Liver (tissue), 9 donors: ENCODE data around the gene FLAD1. TPM values are rescaled to one million over a fixed set of nuclear protein-coding genes. Genes with fewer than 3 reads are reported as not detected.

Experiments used
- DNase-seq: peaks from one replicate; pipeline ENCODE4 v3.0.0-alpha.2; 2017; ENCODE audit warnings: low spot score
- H3K27ac ChIP-seq, 2 donors: one replicate each; pipeline ENCODE4 v1.7.0; 2013; ENCODE audit warnings: inconsistent platforms in 2 of 2, low read length in 2 of 2, control low read depth in 1 of 2, low read depth in 1 of 2, mild to moderate bottlenecking in 1 of 2
- H3K27me3 ChIP-seq, 4 donors: one replicate each; pipeline versions ENCODE4 v1.6.1 to v1.7.0; 2013; ENCODE audit warnings: low read length in 3 of 4, inconsistent platforms in 1 of 4, mild to moderate bottlenecking in 1 of 4, moderate library complexity in 1 of 4; ENCODE audit not compliant: control insufficient read depth in 4 of 4, insufficient read depth in 4 of 4
- H3K36me3 ChIP-seq, 4 donors: one replicate each; pipeline versions ENCODE4 v1.6.1 to v1.7.0; 2013; ENCODE audit warnings: low read length in 3 of 4, mild to moderate bottlenecking in 3 of 4, low read depth in 1 of 4, moderate library complexity in 1 of 4; ENCODE audit not compliant: control insufficient read depth in 4 of 4, insufficient read depth in 3 of 4
- H3K4me1 ChIP-seq, 4 donors: one replicate each; pipeline versions ENCODE4 v1.6.1 to v1.7.0; 2013; ENCODE audit warnings: low read length in 3 of 4, mild to moderate bottlenecking in 3 of 4, moderate library complexity in 1 of 4; ENCODE audit not compliant: control insufficient read depth in 4 of 4, insufficient read depth in 4 of 4
- H3K4me3 ChIP-seq, 3 donors: one replicate each; pipeline versions ENCODE4 v1.6.1 to v1.7.0; 2013; ENCODE audit warnings: low read length in 3 of 3, control low read depth in 1 of 3, low read depth in 1 of 3, mild to moderate bottlenecking in 1 of 3
- H3K9ac ChIP-seq, 2 donors: one replicate each; pipeline ENCODE4 v1.7.0; 2013; ENCODE audit warnings: low read length in 2 of 2, mild to moderate bottlenecking in 2 of 2, moderate library complexity in 2 of 2, control low read depth in 1 of 2, low read depth in 1 of 2
- H3K9me3 ChIP-seq, 4 donors: one replicate each; pipeline versions ENCODE4 v1.6.1 to v1.7.0; 2013; ENCODE audit warnings: low read length in 3 of 4; ENCODE audit not compliant: control insufficient read depth in 4 of 4
- CTCF ChIP-seq: fragments of 150-350 bp; IDR thresholded peaks from 2 replicates; pipeline ENCODE4 v1.5.1; 2017; ENCODE audit warnings: improper control_type of control experiment, low read depth, low read length; ENCODE audit not compliant: missing input control
- EGR1 ChIP-seq, 2 donors: IDR thresholded peaks; 2 replicates each; pipeline ENCODE4 v1.6.1; 2016 to 2018; ENCODE audit warnings: antibody characterized with exemption in 2 of 2, low read depth in 2 of 2
- FOXA2 ChIP-seq: IDR thresholded peaks from 2 replicates; pipeline ENCODE4 v1.6.1; 2016; ENCODE audit warnings: antibody characterized with exemption
- GABPA ChIP-seq, 2 donors: IDR thresholded peaks in 1 of 2; conservative IDR thresholded peaks in 1 of 2; 2 replicates each; pipeline ENCODE4 v1.6.1; 2016; ENCODE audit warnings: antibody characterized with exemption in 2 of 2, mild to moderate bottlenecking in 1 of 2, moderate library complexity in 1 of 2
- HNF4A ChIP-seq, 2 donors: conservative IDR thresholded peaks; 2 replicates each; pipeline ENCODE4 v1.6.1; 2016; ENCODE audit warnings: antibody characterized with exemption in 2 of 2, mild to moderate bottlenecking in 2 of 2
- MAX ChIP-seq: IDR thresholded peaks from 2 replicates; pipeline ENCODE4 v1.6.1; 2016; ENCODE audit warnings: antibody characterized with exemption
- NR2F2 ChIP-seq: IDR thresholded peaks from 2 replicates; pipeline ENCODE4 v1.6.1; 2016; ENCODE audit warnings: antibody characterized with exemption
- RAD21 ChIP-seq, 2 donors: IDR thresholded peaks; 2 replicates each; pipeline ENCODE4 v1.6.1; 2016; ENCODE audit warnings: antibody characterized with exemption in 2 of 2, mild to moderate bottlenecking in 2 of 2
- REST ChIP-seq: IDR thresholded peaks from 2 replicates; pipeline ENCODE4 v1.6.1; 2016; ENCODE audit warnings: antibody characterized with exemption, mild to moderate bottlenecking
- RXRA ChIP-seq, 2 donors: IDR thresholded peaks; 2 replicates each; pipeline ENCODE4 v1.6.1; 2017 to 2018; ENCODE audit warnings: antibody characterized with exemption in 2 of 2, mild to moderate bottlenecking in 1 of 2
- SP1 ChIP-seq: IDR thresholded peaks from 2 replicates; pipeline ENCODE4 v1.6.1; 2018; ENCODE audit warnings: antibody characterized with exemption, mild to moderate bottlenecking
- YY1 ChIP-seq: IDR thresholded peaks from 2 replicates; pipeline ENCODE4 v1.6.1; 2016; ENCODE audit warnings: antibody characterized with exemption, mild to moderate bottlenecking
- WGBS: extraction: QIAGEN DNeasy Blood & Tissue Kit; methylation state at CpG from one replicate; pipeline ENCODE4 v1.1.7; 2013; 5-methylcytosine and 5-hydroxymethylcytosine counted together
- polyA plus RNA-seq, 2 donors: library from polyadenylated mRNA; stranded (reverse) in 1 of 2; unstranded in 1 of 2; fragments of 200-250 nt in 1 of 2; fragments of >200 nt in 1 of 2; fragmentation: Nextera tagmentation in 1 of 2; extraction: Ambion mirVana in 1 of 2; gene quantifications; one replicate each; pipeline versions ENCODE4 v1.2.1 to v1.2.3, GENCODE V29; 2013 to 2015
- total RNA-seq, 2 donors: library from RNA; depleted of rRNA; stranded (reverse); fragments of >200 nt; gene quantifications; one replicate each; pipeline ENCODE4 v1.2.3, GENCODE V29; 2014
- donor health status: healthy.
- donor health status: healthy.
- donor health status: healthy.
- donor health status: healthy.
- donor health status: healthy.

FLAD1 gene
- total and polyA plus RNA-seq, 4 donors: 10.4 to 31.6 (median 22.5) TPM

DNA sequence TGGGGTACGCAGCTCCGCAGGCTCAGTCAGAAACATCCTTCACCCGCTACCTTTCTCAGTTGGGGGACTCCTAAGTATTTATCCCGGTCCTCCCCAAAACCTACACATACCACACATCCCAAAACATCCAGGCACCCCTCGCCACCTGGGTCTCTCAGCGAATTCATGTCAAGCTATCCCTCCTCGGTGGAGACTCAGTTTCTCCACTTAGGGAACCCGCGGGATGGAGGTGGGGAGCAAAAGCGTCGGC lies 18.2 kb downstream of the FLAD1 start:
- WGBS: 0% methylated on average over 11 of the region's 11 CpGs
- H3K27ac ChIP-seq: peak overlapping the region; percentile 96 to 97
- peak overlapping the region; percentile 73 to 74 (median 73) for H3K4me3 ChIP-seq
- no peak for DNase-seq
- peaks cover 13 to 48% (median 39%) of the 10 kb centered on the region in 4 donors for H3K4me1 ChIP-seq
- TF ChIP-seq SP1: no peak
- TF ChIP-seq MAX: no peak
- TF ChIP-seq HNF4A (conservative IDR thresholded peaks at IDR 0.05): no peak
- H3K36me3 ChIP-seq: no peaks in the 10 kb centered on the region
- H3K9me3 ChIP-seq: no peaks in the 10 kb centered on the region
- no peaks in the 10 kb centered on the region for H3K27me3 ChIP-seq
- H3K9ac ChIP-seq: peak overlapping the region; percentile 71 to 87

DNA sequence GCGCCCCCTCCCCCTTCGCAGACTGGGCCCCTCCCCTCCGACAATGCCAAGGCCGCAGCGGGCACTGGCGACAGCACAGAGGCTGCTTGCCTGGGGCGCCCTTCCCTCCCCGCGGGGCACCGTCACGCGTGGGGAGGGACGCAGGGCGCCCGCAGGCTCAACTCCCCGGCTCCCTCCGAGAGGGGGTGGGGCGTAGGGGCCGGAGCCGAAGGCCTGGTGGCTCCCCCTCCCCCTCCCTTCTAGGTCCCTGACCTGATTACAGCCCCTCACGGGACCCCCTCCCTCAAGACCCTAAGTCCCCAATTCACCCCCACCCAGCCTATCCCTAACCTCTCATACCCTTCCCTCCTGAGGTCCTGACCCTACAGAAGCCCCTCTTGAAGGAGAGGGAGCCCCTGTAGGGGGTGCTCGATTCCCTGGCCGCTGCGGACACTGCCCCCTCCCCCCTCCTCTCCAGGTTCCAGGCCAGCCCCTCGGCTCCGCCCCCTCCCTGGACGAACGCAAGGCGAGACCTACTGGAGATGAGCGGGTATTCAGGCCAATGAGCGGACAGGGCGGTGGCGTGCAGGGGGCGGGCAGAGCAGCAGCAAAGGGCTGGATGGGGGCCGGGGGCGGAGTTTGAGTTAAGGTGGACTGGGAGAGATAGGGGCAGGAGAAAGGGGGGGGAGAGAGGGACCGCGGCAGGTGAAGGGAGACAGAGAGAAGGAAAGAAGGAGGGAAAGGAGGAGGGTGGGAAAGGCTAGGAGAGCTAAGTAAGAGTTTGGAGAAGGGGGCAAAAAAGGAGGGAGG lies 18.7 kb downstream of the FLAD1 start:
- Histone ChIP-seq H3K4me1 (peaks cover 18 to 53% (median 44%) of the 10 kb centered on the region in 4 donors), H3K27ac (peak overlapping the region; percentile 96 to 97), H3K4me3 (peak overlapping the region; percentile 73 to 80 (median 73)), H3K9me3 (no peaks in the 10 kb centered on the region), H3K27me3 (no peaks in the 10 kb centered on the region), H3K36me3 (no peaks in the 10 kb centered on the region), H3K9ac (peak overlapping the region; percentile 36 to 87)
- under 1% methylated on average over 38 of the region's 38 CpGs for WGBS
- no peak for TF ChIP-seq REST
- TF ChIP-seq EGR1 (IDR thresholded peaks at IDR 0.05; ENCODE audit: low read depth in 2 of 2): peak in 1 of 2 donors; percentile 63
- TF ChIP-seq HNF4A (conservative IDR thresholded peaks at IDR 0.05): peak in 1 of 2 donors; percentile 19
- TF ChIP-seq CTCF: peak; percentile 16
- peak in 1 of 2 donors; percentile 24 for TF ChIP-seq RAD21 (IDR thresholded peaks at IDR 0.05)
- peak in 1 of 2 donors; percentile 46 for TF ChIP-seq GABPA (IDR thresholded peaks at IDR 0.05 in 1 of 2, conservative IDR thresholded peaks at IDR 0.05 in 1 of 2)
- TF ChIP-seq SP1: peak; percentile 79
- no peak for TF ChIP-seq YY1
- TF ChIP-seq RXRA (IDR thresholded peaks at IDR 0.05): peak in 1 of 2 donors; percentile 48
- peak; percentile 38 for TF ChIP-seq NR2F2
- no peak for TF ChIP-seq FOXA2
- peak; percentile 99 for DNase-seq
